Eye (tissue), 1 donor: ENCODE results near the gene PRKN.

ENCODE experiments used
- DNase-seq: peaks from one replicate; pipeline ENCODE4 v3.0.0-alpha.2; 2015

PRKN gene

DNA sequence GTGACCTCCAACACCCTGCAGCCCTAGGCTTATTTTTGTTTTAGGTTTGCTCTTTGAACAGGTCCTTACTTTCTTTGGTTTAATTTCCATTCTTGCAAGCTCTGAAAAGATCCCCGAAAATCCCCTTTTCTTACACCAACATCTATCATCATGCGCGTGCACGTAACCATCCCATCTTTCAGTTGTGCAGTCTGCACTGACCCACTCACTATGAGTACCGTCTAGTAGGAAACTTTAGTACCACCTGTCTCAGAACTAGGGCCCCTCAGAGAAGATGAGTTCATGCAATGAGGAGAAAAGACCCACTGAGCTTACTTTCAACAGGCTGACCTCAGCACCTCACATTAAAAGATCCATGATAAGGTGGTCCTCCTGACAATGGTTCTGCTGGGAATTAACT is 1333.1 kb downstream of the PRKN start:
- no peak for DNase-seq

DNA sequence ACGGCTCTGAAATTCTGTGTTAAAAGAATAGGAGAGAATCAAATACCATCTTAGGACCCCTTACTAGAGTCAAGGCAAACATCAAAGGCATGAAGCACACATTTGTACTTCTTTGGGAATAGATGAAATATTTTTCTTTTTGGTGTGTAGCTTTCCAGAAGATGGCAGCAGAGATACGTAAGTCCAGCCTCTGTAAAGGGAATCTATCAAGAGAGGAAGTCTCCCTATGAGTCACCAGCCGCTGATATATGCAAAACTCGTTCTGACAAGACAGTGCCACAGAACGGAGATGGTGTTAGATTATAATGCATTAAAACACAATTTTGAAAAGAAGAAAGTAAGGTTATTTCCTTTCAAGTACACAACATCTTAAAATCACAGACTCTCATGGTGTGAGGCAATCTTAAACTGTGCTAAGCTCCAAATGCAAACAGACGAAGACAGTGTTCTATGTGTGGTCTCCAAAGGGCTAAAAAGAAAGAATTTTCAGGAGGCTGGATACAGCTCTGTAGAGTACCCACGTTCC is 1333.7 kb downstream of the PRKN start:
- DNase-seq, result peak; percentile 92

DNA sequence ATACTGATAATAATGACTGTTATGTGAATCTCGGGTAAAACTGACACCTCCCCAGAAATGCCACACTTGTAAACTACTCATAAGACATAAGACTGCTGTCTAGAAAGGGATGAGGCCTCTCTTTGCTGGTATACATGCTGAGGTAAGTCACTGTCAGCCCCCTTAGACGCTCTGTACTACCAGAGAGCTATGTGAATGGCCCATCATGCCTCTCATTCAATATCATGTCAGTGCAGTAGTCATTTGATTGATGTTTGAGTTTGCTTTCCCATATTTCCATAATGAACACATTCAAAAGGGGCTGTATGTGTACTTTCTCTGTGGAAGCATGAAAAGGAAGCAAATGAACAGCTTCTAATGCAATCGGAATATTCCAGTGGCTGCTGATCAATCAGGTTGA is 1334.3 kb downstream of the PRKN start:
- no peak for DNase-seq

DNA sequence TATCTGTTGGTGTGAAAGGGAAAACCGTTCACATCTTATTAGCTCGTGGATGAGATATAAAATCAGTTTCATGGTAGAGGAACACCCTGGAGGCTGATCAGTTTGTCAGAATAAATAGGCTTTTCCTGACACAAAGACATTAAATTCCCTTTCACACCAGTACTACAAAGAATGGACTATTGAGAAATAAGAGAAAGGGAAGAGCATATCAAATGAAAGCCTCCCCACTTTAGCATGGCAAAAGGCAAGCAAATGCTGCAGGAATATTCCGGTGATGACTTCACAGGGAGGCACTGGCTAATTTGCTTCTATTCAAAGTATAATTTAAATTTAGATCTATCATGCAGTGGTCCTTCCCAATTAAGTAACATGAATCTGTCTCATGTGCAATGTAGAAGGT is 1337.8 kb downstream of the PRKN start:
- no peak for DNase-seq

DNA sequence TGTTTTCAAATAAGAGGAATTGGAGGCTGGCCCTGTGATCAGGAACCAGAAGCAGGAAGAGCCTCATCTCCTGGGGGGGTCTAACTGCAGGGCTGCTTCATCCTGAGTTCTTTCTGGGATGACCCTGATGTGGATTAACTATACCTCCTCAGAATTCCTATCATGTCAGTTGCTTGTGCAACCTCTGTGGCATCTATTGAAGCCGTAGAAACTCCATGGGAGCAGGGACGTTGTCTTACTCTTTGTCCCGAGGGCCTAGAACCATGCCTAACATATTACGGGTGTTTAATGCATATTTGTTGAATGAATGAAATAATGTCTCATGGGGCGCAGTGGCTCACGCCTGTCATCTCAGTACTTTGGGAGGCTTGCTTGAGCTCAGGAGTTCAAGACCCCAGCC is 1343.6 kb downstream of the PRKN start:
- DNase-seq, result no peak

DNA sequence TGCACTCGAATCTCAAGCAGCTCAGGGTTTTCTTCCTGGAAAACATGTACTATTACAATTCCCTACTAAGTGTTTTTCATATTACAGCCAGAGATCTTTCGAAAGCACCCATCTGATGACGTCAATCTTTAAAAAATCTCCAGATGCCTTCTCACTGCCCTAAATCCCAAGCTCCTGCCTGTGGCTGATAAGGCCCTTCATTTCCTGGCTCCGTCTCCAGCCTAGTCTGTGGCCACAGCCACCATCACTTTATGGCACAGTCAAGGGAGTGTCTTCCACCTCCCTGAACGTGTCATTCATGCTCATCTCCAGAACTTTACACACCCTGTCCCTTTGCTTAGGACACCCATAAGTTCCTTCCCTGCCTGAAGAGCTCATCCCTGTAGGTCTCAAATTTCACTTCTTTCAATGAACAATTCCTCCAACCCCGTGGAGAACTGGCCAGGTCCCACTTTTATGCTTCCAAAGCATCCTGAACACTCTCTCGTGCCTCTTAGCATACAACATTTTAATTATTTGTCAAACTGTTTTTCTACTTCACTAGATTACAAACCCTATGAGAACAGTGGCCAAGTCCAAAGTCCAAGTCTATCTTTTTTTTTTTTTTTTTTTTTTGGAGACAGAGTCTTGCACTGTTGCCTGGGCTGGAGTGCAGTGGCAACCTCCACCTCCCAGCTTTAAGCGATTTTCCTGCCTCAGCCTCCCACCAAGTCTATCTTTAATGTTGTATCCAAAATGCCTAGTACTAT is 1347.6 kb downstream of the PRKN start:
- DNase-seq, result no peak

DNA sequence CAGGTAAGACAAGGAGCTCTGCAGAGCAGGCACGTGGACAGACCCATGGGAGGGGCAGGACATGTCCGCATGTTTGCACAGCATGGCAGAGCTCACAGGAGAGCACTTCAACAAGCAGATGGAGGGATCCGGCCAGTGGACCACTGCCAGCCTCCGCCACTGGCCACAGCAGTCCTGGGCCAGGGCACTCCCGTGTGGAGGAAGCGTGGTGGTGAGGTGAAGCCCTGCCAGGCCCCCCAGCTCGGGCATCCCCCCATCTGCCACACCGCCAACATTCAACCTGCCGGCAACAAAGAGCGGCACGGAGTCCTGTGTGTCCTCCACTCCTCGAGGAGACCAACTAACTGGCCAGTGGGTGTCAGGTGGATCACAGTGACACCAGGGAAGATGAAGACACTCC is 1349.5 kb downstream of the PRKN start:
- no peak for DNase-seq

DNA sequence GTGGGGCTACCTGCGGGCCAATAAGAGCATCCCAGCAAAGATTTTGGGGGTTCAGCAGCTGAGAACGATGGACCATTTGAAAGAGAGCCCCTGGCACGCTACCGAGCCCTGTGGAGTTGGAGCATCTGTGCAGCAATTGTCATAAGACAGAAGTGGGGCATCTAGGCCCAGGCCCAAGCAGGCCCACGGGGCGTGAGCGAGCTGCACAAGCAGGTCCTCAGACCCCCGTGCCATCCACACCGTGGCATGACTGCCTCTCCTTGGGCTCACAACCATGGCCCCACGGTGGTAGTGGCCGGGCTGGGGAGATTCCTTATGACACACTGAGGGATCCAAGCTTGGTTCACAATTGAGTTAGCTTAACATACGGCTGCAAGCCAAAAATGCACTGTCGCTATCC is 1350.5 kb downstream of the PRKN start:
- DNase-seq, result no peak

DNA sequence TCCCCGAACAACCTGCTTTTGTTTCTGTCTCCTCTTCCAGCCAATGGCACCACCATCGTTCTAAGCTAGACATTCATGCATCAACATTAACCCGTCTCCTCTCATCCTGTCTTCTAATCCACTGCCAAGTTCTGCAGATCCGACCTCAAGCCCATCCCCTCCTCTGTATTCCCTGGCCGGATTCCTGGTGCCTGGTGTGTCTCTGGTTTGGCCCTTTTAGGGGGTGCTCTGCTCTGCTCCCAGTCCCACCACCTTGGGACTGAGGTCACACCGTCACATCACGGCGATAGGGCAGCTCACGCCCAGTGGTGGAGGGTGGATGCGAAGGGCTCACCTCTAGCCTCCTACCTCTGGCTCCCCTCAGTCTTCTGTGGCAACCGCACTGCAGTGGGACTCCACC is 1351.2 kb downstream of the PRKN start:
- DNase-seq, result no peak

DNA sequence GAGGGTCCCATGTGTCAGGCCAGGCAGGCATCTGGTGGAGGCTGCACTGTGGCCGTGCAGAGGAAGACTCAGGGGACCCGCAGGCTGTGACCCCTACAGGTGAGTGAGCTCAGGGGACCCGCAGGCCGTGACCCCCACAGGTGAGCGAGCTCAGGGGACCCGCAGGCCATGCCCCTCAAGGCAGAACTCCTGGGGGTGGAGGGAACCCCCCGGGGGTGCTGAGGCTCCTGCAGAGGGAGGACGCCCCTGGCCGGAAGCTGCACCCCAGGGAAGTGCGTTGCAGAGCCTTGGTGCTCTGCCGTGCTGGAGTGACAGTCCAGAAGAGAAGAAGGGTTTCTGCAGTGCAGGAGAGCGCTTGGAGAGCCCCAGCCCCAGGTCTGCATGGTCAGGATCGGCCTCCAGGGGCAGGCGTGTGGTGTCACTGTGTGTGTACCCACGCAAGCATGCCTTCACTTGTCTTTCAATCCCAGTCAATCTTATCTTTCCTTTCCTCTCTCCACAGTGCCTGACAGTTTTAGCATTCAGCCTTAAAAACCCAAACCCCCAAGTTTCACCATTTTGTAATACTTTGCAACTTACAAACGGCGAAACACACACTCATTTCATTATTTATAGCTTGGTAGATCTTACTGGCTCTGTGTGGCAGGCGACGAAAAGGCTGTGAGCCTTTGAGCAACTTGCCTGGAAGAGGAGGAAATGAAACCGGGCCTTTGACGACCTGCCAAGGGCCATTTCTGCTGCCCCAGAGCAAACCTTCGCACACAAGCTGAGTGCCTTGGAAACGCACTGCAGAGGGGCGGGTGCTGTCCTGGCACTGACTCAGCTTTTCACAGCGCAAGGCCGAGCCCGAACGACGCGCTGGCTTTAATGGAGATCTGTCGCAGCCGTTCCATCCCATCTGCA is 1352.3 kb downstream of the PRKN start:
- no peak for DNase-seq

DNA sequence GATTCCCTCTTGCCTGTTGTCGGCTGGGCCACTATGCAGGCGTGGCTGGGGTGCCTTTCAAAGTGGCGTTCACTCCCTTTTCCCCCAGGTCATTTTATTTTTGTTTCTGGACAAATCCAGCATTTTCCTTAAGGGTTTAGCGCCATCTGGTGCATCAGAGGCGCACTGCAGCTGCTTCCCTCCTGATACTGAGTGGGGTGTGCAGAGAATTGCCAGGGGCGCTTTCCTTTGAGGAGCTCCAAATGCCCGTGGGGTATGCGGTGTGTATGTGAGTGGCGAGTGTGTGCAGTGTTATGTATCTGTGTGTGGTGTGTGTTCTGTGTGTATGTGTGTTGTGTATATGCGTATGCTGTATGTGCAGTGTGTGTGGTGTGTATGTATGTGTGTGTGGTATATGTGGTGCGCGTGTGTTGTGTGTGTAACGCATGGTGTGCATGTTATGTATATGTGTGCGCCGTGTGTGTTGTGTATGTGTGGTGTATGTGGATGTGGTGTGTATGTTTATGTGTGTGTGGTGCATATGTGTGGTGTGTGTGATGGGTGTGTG is 1353.6 kb downstream of the PRKN start:
- DNase-seq, result peak; percentile 89

DNA sequence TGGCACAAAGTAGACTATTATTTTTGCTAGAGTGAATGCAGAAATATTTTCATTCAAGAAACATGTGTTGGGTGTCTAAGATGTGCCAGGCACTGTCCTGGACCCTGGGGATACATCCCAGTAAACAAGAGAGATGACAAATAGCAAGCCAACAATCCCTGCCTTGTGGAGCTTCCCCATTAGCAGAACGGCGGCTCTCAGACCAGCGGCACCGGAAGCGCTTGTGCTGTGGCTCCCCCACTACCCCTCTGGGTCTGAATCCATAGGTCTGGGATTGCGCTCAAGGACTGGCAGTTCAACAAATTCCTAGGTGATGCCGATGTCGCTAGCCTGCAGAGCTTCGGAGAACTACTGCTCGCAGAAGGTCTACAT is 1355.2 kb downstream of the PRKN start:
- no peak for DNase-seq

DNA sequence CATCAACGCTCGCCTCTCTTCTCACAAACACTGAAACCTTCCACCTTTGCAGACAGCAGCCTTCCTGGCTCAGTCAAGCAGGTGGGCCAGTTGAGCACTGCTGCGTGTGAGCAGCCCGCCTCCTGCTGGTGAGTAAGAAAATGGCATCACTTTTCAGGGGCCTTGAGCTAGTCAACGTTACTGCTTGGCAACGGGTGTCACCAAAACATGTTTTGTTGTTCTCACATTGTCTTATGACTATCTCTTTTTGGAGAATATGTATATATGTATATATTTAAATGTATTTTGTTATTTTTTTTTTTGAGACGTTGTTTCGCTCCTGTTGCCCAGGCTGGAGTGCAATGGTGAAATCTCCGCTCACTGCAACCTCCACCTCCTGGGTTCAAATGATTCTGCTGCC is 1356.7 kb downstream of the PRKN start:
- peak; percentile 79 for DNase-seq

DNA sequence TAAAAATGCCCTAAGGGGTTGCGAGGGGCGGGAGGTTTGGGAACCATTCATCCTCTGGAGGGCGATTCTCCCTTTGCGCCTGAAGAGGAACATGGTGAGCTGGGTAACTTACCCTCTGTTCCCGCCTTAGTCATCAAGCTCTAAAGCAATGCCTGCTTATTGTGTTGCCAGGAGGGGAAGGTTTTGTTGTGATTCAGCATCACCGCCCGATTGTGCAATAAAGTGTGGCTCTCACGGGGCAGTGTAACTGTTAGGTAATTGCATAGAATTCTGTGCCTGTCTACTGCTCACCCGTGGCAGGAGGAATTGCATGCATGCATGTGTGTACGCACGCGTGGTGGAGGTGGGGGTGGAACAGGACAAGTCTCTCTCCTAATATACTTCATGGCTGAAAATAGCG is 1358.2 kb downstream of the PRKN start:
- peak; percentile 51 for DNase-seq

DNA sequence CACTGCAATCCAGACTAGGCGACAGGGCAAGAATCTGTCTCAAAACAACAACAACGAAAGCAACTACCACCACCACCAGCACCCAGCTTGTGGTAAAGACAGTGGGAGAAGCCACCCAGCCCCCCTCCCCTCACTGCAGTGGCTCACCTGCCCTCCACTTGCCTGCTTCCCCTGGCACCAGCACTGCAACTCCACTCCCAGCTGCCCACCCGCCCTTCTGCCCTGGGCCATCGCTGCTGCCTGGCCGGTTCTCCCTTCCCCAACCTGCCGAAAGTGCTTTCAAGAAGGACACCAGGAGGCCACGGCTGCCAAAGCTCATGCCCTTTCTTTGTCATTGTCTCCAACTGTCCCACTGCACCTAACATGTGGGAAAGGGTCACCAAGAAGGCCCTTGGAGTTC is 1359.1 kb downstream of the PRKN start:
- DNase-seq, result no peak

DNA sequence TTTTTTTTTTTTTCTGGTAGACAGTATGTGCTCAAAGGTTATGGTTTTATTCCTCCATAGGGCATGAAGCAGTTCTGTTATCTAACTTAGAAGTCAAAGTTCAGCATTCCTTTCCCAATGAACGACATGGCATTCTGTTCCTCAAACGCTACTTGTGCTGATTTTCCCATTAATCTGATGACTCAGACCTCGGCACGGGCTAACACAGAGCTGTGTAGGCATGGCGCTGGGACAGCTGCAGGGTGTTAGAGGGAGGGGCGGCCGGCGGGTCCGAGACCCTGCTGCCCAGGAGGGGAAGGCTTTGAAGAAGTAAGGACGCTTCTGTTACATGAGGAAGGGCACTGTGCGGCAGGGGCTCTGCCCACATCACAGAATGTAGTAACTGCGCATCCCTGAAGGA is 1360.1 kb downstream of the PRKN start:
- DNase-seq, result no peak

DNA sequence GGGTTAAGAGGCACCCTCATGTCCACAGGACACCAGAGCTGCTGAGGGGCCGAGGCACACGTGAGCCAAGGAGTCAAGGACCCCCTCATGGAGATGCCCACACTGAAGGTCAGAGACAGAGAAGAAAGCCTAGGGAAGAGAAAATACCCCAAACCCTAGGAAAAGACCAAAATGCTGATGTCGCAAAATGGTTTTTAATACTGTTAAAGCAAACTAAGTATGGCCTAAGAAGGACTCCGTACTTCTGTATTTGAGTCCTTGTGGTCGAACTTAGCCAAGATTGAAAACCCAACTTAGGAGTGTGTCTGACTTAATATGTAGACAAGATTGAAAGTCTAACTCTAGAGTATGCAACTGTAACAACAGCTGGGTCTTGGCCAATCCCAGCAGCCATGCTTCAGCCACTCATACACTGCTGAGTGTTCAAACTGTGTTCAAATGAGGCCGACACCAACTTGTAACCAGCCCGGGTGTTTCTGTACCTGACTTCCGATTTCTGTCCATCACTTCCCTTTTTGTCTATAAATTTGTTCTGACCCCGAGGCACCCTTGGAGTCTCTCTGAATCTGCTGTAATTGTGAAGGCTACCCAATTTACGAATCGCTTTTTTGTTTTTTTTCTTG is 1361.2 kb downstream of the PRKN start:
- no peak for DNase-seq

DNA sequence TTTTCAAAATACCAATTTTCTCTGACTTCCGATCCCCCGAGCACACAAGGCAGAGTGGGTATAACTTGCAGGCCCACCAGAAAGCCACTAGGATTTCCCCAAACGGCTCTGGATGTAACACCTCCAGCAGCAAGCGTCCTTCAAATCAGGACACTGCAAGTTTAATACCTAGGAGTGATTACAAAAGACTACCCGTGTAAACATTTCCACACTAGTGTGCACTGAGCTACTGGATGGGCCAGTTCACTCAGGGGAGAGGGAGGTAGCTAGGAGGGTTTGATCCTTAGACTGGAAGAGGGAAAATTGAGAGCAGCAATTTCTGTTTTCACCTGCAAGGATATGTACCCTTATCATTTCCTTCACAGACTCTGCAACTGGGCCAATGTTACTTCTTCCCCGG is 1361.9 kb downstream of the PRKN start:
- no peak for DNase-seq

DNA sequence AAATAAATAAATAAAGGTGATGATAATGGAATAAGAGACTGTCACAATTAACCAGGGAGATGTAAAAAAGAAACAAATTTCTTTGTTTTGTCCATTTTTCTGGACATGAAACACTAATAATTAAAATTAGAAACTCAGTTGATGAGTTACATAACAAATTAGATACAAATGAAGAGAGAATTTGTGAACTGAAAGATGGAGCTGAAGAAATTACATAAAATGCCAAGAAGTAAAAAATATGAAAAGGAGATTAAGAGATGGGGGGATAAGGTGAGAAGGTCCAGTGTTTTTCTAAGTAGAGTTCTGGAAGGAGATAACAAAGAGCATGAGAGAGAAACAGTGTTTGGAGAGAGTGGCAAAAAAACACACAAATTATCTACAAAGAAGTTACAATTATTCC is 1364.3 kb downstream of the PRKN start:
- DNase-seq, result no peak

DNA sequence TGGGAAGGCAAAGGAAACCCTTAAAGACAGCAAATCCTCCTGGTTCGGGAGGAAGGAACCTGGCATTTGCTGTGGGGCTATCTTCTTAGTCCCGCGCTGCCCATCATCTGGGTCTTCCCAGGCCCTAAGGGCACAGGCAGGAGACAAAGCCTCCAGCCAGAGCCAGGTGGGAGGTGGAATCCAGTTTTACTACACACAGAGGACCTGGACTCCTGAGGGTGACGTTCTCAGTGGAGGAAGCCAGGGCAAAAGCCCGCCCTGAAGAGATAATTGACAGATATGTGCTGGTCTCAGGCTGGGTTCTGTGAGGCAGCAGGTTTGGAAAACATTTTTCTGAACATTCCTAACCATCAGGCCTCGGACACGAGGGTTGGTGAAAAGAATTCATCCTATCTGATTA is 1365.3 kb downstream of the PRKN start:
- DNase-seq, result no peak

DNA sequence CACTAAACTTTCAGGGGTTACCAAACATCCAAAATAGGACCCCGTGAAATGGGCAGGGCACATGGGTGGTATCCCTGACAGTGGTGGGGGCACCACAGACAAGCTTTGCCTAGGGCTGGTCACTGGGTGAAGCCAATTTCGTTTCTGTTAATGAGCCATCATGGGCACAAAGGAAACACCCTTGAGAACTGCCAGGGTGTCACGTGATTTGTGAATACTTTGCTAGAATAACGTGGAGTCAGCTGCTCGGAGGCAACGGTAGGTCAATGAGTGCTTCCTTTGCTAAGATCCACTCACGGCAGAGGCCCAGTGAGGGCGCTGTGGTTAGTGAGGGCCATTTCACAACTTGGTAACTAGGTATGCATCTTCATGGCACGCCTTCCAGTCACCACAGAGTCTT is 1366.0 kb downstream of the PRKN start:
- DNase-seq, result no peak

DNA sequence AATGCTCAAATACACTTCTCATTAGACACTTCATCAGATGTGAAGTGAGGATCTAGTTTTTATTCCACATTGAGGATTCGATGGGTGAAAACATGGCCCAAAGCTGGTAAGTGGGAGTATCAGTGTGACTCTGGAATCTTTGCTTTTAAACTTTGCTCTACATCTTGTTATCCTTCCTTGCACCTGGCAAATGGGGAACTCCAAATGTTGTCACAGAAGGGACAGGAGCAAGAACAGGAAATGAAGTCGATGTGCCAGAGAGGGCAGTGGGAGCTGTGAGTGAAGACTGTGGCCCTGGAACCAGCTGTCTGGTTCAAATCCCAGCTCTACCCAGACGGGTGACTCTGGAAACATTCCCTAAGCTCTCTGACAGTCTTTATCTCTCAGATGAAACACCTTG is 1367.0 kb downstream of the PRKN start:
- DNase-seq, result no peak

DNA sequence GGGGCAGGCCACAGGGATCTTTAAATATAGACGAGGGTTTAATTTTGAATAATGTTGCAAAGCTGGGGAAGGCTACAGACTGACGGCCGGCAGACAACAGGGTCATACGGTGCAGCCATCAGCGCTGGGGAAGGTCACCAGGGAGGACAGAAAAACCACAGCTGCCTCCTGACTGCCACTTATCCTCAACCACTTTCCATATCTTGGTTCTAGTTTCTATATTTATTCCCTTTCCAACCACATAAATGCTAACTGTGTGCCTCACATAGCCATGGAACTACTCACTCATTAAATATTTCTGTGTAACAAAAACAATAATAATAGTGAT is 1368.0 kb downstream of the PRKN start:
- DNase-seq, result no peak
